ENCODE measurements around the gene IQSEC1.

DNA sequence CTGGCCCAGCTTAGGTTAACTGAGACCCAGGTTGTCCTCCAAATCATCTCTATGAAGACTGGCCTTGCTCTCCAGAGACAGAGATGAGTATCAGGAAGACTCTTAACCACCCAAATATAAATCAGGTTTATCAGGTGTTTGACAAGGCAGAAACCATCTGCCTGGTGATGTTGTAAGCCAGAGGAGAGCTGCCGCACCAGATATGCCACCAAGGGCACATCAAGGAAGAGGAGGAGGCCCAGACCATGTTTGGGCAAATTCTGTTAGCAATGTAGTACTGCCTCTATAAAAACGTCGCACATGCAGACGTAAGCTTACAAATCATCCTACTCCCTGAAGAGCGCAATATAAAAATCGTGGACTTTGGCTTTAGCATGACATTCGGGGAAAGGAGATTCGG lies 210.8 kb downstream of the IQSEC1 start:
- TF ChIP-seq, protein P1, sequence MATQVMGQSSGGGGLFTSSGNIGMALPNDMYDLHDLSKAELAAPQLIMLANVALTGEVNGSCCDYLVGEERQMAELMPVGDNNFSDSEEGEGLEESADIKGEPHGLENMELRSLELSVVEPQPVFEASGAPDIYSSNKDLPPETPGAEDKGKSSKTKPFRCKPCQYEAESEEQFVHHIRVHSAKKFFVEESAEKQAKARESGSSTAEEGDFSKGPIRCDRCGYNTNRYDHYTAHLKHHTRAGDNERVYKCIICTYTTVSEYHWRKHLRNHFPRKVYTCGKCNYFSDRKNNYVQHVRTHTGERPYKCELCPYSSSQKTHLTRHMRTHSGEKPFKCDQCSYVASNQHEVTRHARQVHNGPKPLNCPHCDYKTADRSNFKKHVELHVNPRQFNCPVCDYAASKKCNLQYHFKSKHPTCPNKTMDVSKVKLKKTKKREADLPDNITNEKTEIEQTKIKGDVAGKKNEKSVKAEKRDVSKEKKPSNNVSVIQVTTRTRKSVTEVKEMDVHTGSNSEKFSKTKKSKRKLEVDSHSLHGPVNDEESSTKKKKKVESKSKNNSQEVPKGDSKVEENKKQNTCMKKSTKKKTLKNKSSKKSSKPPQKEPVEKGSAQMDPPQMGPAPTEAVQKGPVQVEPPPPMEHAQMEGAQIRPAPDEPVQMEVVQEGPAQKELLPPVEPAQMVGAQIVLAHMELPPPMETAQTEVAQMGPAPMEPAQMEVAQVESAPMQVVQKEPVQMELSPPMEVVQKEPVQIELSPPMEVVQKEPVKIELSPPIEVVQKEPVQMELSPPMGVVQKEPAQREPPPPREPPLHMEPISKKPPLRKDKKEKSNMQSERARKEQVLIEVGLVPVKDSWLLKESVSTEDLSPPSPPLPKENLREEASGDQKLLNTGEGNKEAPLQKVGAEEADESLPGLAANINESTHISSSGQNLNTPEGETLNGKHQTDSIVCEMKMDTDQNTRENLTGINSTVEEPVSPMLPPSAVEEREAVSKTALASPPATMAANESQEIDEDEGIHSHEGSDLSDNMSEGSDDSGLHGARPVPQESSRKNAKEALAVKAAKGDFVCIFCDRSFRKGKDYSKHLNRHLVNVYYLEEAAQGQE (IDR thresholded peaks at IDR 0.05; ENCODE audit: low read depth) = no peak
- no peak for TF ChIP-seq CREB1 (IDR thresholded peaks at IDR 0.05; ENCODE audit: low read depth)
- TF ChIP-seq RAD21 (IDR thresholded peaks at IDR 0.05; ENCODE audit: low read depth) = no peak
- no peak for TF ChIP-seq CEBPB (IDR thresholded peaks at IDR 0.05)
- no peak for TF ChIP-seq TCF12 (IDR thresholded peaks at IDR 0.05; ENCODE audit: low read depth)
- TF ChIP-seq YY1 (IDR thresholded peaks at IDR 0.05; ENCODE audit: low read depth) = no peak
- no peak for TF ChIP-seq TAF1 (IDR thresholded peaks at IDR 0.05; ENCODE audit: low read depth)

Data from Ishikawa (cell line).